SK-N-MC (cell line): ENCODE measurements around the gene RPL3.

Source experiments
- EZH2 ChIP-seq: fragments of 200-600 bp; sonication (generic); IDR thresholded peaks from one replicate; pipeline ENCODE4 v1.6.1; 2017; ENCODE audit warnings: antibody characterized with exemption
- FOXP2 ChIP-seq: optimal IDR thresholded peaks from 2 replicates; pipeline ENCODE3; 2011; ENCODE audit warnings: mild to moderate bottlenecking, moderate library complexity; ENCODE audit not compliant: insufficient read depth; ENCODE audit errors: extremely low read length, control extremely low read depth
- POLR2AphosphoS5 ChIP-seq: IDR thresholded peaks from 2 replicates; pipeline ENCODE4 v1.6.1; 2012; ENCODE audit warnings: mild to moderate bottlenecking, low read depth, low read length, borderline replicate concordance

DNA sequence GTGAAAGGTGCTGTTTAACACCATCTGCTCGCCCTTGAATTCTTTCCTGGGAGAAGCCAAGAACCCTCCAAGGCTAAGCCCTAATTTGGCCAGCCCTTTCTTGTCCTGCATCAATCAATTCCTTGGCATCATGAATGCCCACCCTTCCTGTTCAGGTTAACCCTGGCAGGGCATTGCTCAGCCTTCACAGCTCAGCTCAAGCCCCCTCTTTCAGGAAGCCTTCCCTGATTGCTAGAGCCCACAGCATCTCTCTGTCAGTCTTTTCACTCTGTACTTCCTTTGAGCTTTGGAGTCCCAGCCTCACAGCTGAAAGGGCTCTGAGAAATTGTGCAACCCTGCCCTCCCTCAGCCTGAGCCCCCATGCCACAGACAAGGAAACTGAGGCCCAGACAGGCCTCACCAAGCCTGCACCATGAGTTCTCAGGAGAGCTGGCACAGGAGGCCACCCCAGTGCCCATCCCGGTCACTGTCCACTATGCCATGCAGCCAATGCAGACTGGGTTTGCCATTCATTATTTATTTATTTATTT lies 16.9 kb downstream of the RPL3 start:
- TF ChIP-seq EZH2 (no peak), POLR2AphosphoS5 (no peak), FOXP2 (no peak)
